ENCODE data around the gene PPP1R13B. TPM values are rescaled to one million over a fixed set of nuclear protein-coding genes. Genes with fewer than 3 reads are reported as not detected.

Gene PPP1R13B
- polyA plus RNA-seq, 2 of the 4 experiments (the other 2 are of a cell fraction): 2.2 to 2.7 TPM

- TF ChIP-seq RFX5 (IDR thresholded peaks at IDR 0.05): no peak
- no peak for TF ChIP-seq PHF8 (IDR thresholded peaks at IDR 0.05; ENCODE audit: borderline replicate concordance, low read depth)
- TF ChIP-seq CHD2 (IDR thresholded peaks at IDR 0.05; ENCODE audit: low read length, partially characterized antibody): no peak
- no peak for TF ChIP-seq BCL3 (IDR thresholded peaks at IDR 0.05)
These were observed 105.5 kb downstream of the PPP1R13B start (continued) for GRCh38 chr14:103741876-103742275.

- WGBS (ENCODE audit: missing lambda C conversion rate): 94% methylated on average over 13 of the region's 14 CpGs
- no peak for FAIRE-seq
These were observed 106.2 kb downstream of the PPP1R13B start for GRCh38 chr14:103740991-103741689.

GRCh38 chr14:103739793-103740501, 107.4 kb downstream of the PPP1R13B start:
- ChIA-PET CTCF (interaction anchor here (1.1 to 1.2 kb wide), 2 partner anchors 10 to 244 kb away, joined by 3 read pairs; no protein-coding TSS in a partner anchor), POLR2A (no interaction called here)
- Histone ChIP-seq H3K4me2 (no peak overlapping the region), H3K9me3 (no peaks in the 10 kb centered on the region), H3K4me3 (no peak overlapping the region), H3K4me1 (no peaks in the 10 kb centered on the region), H3K27ac (no peak overlapping the region)
- no peak for ATAC-seq
- no peak for FAIRE-seq
- DNase-seq (ENCODE audit: low read depth in 1 of 2, low spot score in 1 of 2): no peak
- TF ChIP-seq KDM1A (IDR thresholded peaks at IDR 0.05; ENCODE audit: low read depth) (no peak), FOSL2 (IDR thresholded peaks at IDR 0.05) (no peak), FOSL2 (CRISPR knock-in tag; IDR thresholded peaks at IDR 0.05) (no peak), POLR2AphosphoS2 (conservative IDR thresholded peaks at IDR 0.05; ENCODE audit: low read length) (no peak), NPAS2 (CRISPR knock-in tag; IDR thresholded peaks at IDR 0.05; ENCODE audit: borderline replicate concordance) (no peak), BCL3 (IDR thresholded peaks at IDR 0.05) (no peak), SMC3 (IDR thresholded peaks at IDR 0.05) (no peak), RARB (CRISPR knock-in tag; IDR thresholded peaks at IDR 0.05) (no peak), CHD4 (IDR thresholded peaks at IDR 0.05; ENCODE audit: borderline replicate concordance) (no peak), TP53 (CRISPR knock-in tag; IDR thresholded peaks at IDR 0.05) (no peak), ESRRA (IDR thresholded peaks at IDR 0.05; ENCODE audit: borderline replicate concordance, low read length) (no peak), ZFP36 (IDR thresholded peaks at IDR 0.05; ENCODE audit: borderline replicate concordance, partially characterized antibody) (no peak), POLR2A (IDR thresholded peaks at IDR 0.05; ENCODE audit: low read length) (no peak), ZNF302 (CRISPR knock-in tag; IDR thresholded peaks at IDR 0.05) (no peak), NR3C1 (IDR thresholded peaks at IDR 0.05) (no peak), HDAC2 (IDR thresholded peaks at IDR 0.05) (no peak), RFX5 (IDR thresholded peaks at IDR 0.05) (no peak)
- 89% methylated on average over 17 of the region's 30 CpGs for WGBS (ENCODE audit: missing lambda C conversion rate)

More at GRCh38 chr14:103740991-103741689, 106.2 kb downstream of the PPP1R13B start:
- ChIA-PET CTCF (interaction anchor here (0.9 kb wide), 1 partner anchor 20 kb away, joined by 3 read pairs; no protein-coding TSS in a partner anchor), POLR2A (no interaction called here)
- Histone ChIP-seq H3K4me3 (no peak overlapping the region), H3K27ac (no peak overlapping the region), H3K4me2 (no peak overlapping the region), H3K9me3 (no peaks in the 10 kb centered on the region), H3K4me1 (no peaks in the 10 kb centered on the region)
- DNase-seq (ENCODE audit: low read depth in 1 of 2, low spot score in 1 of 2) (no peak), ATAC-seq (no peak)
- TF ChIP-seq USF2 (IDR thresholded peaks at IDR 0.05) (no peak), JUN (IDR thresholded peaks at IDR 0.05) (no peak), ELK1 (IDR thresholded peaks at IDR 0.05; ENCODE audit: low read depth, low read length) (no peak), MAFK (IDR thresholded peaks at IDR 0.05; ENCODE audit: partially characterized antibody) (no peak), POLR2A (IDR thresholded peaks at IDR 0.05; ENCODE audit: low read length) (no peak), BCL3 (IDR thresholded peaks at IDR 0.05) (no peak), MYC (IDR thresholded peaks at IDR 0.05; ENCODE audit: borderline replicate concordance, low read length) (no peak), CHD2 (IDR thresholded peaks at IDR 0.05; ENCODE audit: low read length, partially characterized antibody) (no peak), HEYL (CRISPR knock-in tag; IDR thresholded peaks at IDR 0.05) (no peak), GATA3 (IDR thresholded peaks at IDR 0.05; ENCODE audit: borderline replicate concordance) (no peak), SMC3 (IDR thresholded peaks at IDR 0.05) (no peak), CHD4 (IDR thresholded peaks at IDR 0.05; ENCODE audit: borderline replicate concordance) (no peak)

All from A549 (cell line).